Right ventricle myocardium superior (tissue), 1 donor: ENCODE data around the gene SIK3. TPM values are rescaled to one million over a fixed set of nuclear protein-coding genes. Genes with fewer than 3 reads are reported as not detected.

Source experiments
- ATAC-seq: fragments of 200-7000 bp; cut with Tn5 transposase; one replicate; pipeline ENCODE4 v1.9.1; 2020; ENCODE audit warnings: mild to moderate bottlenecking; ENCODE audit not compliant: poor library complexity
- DNase-seq: peaks from one replicate; pipeline ENCODE4 v3.0.0-alpha.2; 2020
- intact Hi-C: fragments of 100-400 bp; cut with DNase I; formaldehyde crosslinking; loops from one replicate; pipeline ENCODE4 v1.11.2; 2022
- total RNA-seq: library from RNA; stranded (reverse); fragmentation: NEBNext Ultra II Directional; extraction: Animal tissue kit (Norgen Biotek cat#: 25700); gene quantifications from one replicate; pipeline ENCODE4 v1.2.1, GENCODE V29; 2021
- donor health status: DM: no; HTN: yes; CAD: no; lungs with severe emphysema.

Gene SIK3
- total RNA-seq, 1 donor from 2014 or later, result 30.6 TPM

DNA sequence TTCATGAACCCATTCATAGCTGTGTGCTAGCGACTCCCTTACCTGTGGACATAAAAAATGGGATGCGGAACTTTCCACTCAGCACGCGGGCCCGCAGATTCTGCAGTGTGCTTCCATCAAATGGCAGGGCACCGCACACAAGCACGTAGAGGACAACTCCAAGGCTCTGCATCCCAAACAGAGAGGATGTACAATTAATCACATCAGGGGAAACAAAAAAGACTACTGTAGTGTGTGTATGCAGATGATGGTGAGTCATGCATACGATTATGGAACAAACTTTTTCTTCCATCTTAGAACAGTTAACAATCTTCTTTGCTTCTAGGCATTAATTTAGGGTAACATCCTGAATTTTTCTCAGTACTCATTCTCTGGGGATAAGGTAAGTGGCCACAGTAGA, 202.0 kb downstream of the SIK3 start:
- ATAC-seq (no peak), DNase-seq (no peak)
- intact Hi-C loops, result loop anchor here (10.0 kb wide), 1 partner anchor 49 kb away; no protein-coding TSS in a partner anchor

GRCh38 chr11:116895048-116895757, 203.0 kb downstream of the SIK3 start:
- ATAC-seq (peak; percentile 36), DNase-seq (peak; percentile 44)
- intact Hi-C loops, result loop anchor here (10.0 kb wide), 1 partner anchor 50 kb away; no protein-coding TSS in a partner anchor

DNA sequence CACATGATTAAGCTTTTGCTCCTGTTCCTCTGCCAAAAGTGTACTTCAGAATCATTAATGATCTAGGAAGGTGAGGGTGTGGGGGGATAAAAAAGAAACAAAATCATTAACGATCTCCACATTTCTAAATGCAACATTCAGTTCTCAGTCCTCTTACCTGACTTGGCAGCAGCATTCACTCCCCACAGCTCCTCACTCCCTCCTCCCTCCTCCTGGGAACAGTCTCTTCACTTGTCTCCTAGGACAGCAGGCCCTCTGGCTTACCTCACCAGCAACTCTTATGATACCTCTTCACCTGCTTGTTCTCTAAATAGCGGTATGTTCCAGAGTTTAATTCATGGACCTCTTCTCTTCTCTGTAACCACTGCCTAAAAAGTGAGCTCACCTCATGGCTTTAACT, 204.3 kb downstream of the SIK3 start:
- intact Hi-C loops, result loop anchor here (10.0 kb wide), 1 partner anchor 51 kb away; no protein-coding TSS in a partner anchor
- DNase-seq, result no peak
- no peak for ATAC-seq

GRCh38 chr11:116893437-116893836, 204.8 kb downstream of the SIK3 start:
- intact Hi-C loops, result loop anchor here (10.0 kb wide), 1 partner anchor 51 kb away; no protein-coding TSS in a partner anchor
- no peak for ATAC-seq
- no peak for DNase-seq

- DNase-seq (no peak), ATAC-seq (no peak)
- intact Hi-C loops, result loop anchor here (10.0 kb wide), 1 partner anchor 52 kb away; no protein-coding TSS in a partner anchor
These were observed 205.9 kb downstream of the SIK3 start for GRCh38 chr11:116892374-116892773.

DNA sequence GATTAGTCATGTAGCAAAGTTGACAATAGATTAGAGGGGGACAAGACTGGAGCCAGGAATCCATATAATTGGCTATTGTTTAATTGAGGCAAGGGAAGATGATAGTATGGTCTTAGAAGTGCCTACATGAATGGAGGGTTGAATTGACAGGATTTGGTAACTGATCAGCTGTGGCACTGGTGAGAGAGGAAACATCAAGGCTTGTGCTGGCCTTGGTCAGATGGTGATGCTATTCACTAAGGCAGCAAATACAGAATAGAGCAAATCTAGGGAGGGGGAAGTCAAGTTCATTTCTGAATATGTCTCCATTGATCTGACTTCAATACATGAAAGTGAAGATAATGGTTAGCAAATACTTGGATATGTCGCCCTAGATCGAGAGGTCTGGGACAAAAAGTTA, 206.5 kb downstream of the SIK3 start:
- DNase-seq (no peak), ATAC-seq (no peak)
- intact Hi-C loops, result loop anchor here (10.0 kb wide), 1 partner anchor 53 kb away; no protein-coding TSS in a partner anchor

DNA sequence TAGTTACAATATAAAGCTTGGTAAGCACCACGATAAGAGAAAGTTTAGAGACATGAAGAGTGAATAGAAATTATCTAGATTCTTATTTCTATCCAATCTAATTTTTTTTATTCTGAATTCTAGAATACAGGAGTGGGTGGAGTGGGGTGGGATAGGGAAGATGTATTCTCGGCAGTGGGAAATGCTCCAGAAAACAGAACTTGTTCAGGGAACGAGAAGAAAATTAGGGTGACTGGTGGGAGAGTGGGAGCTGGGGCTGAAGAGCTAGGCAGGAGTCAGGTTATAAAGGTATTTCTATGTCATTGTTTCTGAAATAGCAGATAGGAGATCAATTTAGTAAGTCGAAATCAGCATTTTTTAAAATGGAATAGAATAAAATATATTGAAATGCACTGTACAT, 207.6 kb downstream of the SIK3 start:
- ATAC-seq, result no peak
- DNase-seq, result no peak
- intact Hi-C loops, result loop anchor here (10.0 kb wide), 1 partner anchor 54 kb away; no protein-coding TSS in a partner anchor

DNA sequence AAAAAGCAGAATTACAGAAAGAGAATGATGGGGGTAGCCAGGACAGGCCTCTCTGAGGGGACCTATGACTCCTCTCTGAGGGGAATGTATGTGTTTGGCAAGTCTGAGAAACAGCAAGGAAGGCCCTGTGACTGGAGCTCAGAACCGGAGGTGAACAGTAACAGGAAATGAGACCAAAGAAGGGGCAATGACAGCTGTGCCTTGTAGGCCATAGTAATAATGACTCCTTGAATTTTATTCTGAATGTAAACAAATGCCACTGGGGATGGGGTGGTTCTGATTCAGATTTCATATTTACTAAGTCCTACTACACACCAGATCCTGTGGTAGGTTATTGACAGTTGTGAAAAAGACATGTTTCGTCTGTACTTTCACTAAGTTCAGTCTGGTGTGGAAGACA, 208.0 kb downstream of the SIK3 start:
- DNase-seq, result no peak
- intact Hi-C loops, result loop anchor here (10.0 kb wide), 1 partner anchor 55 kb away; no protein-coding TSS in a partner anchor
- no peak for ATAC-seq

DNA sequence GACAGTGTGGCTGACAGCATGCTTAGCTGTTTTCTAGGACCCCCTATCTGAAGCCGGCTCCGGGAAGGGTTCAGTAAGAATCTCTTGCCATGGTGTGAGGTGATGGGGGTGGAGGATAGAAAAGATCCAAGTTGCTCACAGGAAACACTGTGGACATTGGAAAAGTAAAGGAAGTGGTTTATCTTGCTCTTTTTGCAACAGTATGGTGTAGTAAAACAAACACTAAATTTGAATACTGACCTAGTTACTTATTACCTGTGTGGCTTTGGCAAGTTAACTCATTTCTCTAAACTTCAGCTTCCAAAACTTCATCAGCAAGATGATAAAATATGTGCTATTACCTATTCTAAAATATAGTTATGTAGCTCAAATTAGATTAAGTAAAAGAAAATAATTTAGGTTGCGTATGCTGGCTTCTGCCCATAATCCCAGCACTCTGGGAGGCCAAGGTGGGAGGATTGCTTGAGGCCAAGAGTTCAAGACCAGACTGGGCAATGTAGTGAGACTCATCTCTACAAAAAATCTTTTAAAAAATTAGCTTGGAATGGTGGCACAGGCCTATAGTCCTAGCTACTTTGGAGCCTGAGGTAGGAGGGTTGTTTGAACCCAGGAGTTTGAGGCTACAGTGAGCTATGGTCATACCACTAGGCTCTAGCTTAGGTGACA, 209.2 kb downstream of the SIK3 start:
- DNase-seq (no peak), ATAC-seq (no peak)
- intact Hi-C loops, result no loop called here

- DNase-seq (no peak), ATAC-seq (peak; percentile 53)
- intact Hi-C loops, result no loop called here
These were observed 210.2 kb downstream of the SIK3 start for GRCh38 chr11:116888024-116888423.

DNA sequence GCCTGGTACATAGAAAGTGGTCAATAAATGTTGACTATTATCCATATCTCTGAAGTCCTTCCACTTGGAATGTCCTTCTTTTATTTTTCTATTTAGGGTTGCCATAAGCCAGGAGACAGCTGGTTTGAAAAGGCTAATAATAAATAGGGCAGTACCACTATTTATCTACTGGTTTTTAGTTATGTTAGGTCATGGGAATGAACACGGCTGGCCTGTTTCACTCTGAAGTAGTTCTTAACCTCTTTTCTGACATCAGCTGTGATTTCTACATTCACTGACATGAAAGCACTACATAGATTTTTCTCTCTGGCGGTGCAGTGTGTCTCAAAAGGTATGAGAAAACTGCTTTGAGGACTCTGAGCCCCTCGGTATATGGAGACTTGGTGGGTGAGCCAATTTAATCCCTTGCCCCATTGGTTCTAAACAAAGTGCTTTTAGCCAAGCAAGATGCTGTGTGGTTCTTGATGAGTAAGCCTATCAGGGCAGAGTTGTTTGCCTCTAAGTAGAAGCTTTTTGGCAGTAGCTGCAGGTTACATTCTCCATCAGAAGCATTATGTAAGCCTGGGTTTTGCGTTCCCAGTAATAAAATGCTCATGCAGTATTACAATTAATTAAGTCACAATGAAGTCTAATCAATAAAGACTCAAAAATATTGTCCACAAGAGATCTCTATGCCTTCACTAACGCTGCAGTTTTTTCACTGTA, 212.1 kb downstream of the SIK3 start:
- ATAC-seq (peak; percentile 88), DNase-seq (no peak)
- intact Hi-C loops, result no loop called here

DNA sequence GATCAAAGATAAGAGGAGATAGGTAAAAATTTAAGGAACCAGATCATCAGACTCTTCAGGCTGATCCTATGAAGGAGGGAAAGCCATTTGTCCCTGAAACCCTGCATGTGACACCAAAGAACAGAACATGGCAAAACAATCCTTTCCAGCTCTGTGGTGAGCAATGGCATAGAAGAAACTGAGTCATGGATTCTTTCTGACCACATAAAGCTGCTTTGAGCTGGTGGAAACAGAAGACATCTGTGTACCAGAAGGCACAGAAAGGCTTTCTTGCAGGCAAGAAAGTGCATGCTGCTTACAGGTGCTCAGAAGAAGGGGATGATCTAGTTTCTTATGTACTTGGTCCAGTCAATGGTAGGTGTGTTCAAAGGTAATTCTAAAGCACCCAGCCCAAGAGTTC, 215.8 kb downstream of the SIK3 start:
- intact Hi-C loops, result no loop called here
- ATAC-seq (no peak), DNase-seq (no peak)

DNA sequence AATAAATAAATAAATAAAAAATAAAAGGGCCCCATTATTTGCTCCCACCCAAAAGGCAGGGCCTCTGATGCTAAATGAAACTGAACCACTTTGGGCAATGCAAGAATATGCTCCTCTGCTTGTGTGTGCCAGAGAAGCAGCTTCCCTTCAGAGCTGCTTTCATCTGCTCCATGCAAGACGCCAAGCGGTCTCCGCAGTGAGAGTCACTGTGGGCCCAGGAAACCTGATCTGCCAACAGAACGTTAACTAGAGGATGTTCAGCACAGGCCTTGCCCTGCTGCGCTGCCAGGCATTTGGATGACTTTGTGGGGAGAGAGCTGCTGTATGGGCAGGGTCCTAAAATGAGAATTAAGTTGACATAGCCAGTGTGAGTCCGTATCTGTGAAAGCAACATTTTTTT, 217.1 kb downstream of the SIK3 start:
- no peak for DNase-seq
- intact Hi-C loops, result no loop called here
- ATAC-seq, result no peak

DNA sequence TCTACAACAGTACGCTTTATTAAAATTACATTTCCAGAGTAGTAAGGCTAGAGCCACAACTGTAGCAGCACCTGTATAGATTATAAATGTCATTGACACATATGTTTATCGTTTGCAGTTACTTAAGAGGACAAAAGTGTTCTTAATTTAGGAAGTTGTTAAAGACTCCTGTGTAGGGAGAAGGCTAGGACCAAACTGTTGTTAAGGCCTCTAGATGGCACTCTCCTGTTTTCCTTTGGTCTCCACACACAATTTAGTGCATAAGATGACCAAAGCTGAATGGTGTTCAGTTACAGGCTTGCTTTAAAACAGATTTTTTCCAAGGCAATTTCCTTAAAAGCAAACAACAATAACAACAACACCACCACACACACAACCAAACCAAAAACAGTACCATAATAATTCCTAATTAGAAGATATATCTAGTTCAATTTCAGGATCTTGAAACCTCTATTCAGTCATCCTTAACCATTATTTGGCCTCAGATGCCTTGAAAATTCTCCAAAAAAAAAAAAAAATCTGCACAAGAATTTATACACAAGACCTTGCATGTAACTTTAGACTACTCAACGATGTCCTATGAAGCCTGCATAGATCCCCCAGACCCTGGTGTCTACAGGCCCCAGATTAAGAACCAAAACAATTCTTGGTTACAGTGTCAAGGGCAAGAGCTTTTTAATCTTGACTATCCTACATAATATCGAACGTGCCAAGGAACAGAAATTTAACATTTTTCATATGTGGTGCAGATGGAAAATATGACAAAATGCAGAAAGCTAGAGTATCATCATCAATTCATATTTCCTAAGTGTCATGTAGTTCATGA, 218.2 kb downstream of the SIK3 start:
- peak; percentile 87 for ATAC-seq
- DNase-seq, result no peak
- intact Hi-C loops, result loop anchor here (5.0 kb wide), 1 partner anchor 227 kb away; no protein-coding TSS in a partner anchor

DNA sequence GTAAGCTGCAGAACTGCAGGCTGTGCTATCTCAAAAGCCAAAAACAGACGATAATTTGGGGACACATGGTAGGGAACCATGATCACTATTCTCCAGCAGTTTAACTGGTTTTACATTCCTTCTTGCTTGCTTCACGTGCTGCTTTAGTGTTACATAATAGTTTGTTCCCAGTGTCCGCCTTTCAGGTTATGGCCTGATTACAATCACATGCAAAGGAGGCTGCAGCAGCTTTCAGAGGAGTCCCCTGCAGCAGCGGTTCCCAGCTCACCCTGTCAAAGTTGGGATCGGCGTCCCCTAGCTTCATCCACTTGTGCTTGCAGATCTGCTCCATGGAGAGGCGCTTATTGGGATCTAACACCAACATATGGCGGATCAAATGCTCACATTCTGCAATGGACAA, 221.6 kb downstream of the SIK3 start:
- ATAC-seq (no peak), DNase-seq (no peak)
- intact Hi-C loops, result loop anchor here (5.0 kb wide), 1 partner anchor 231 kb away; no protein-coding TSS in a partner anchor

DNA sequence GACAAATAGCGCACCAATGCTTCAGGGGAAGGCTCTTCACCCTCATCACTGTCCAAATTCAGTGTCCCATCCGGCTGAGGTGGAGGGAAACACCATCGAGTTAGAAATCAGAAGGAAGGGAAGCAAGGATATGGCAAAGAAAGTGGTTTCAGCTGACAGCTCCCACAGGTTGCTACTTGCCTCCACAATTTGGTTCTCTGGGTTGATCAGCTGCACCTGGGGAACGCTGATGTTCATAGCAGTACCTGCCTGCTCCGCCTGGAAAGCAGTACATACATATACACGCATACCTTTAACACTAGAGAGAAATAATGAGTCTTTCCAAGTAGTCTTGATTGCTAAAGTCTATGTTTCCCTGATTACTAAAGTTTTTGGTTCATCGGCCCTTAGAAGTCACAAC, 223.0 kb downstream of the SIK3 start:
- ATAC-seq (no peak), DNase-seq (no peak)
- intact Hi-C loops, result loop anchor here (5.0 kb wide), 1 partner anchor 232 kb away; no protein-coding TSS in a partner anchor

- DNase-seq (no peak), ATAC-seq (peak; percentile 51)
- intact Hi-C loops, result no loop called here
These were observed 224.0 kb downstream of the SIK3 start for GRCh38 chr11:116874251-116874650.

DNA sequence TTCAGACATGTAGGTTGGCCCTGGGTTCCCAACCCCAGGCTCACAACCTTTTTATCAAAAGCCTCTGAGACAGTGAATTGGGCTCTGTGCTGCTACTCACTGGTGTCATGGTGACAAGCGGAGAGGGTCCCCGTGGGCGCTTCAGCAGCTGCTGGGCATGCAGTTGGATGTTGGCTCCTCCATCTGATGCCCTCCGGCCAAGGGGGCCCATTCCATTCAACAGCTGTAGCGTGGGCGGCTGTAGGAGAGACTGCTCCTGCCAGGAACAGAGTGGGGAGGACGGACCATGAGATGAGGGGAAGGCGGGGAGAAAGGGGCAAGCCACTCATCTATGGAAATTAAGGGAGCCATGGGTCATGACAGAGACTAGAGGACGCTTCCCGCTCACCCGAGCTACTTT, 224.8 kb downstream of the SIK3 start:
- no peak for ATAC-seq
- intact Hi-C loops, result no loop called here
- no peak for DNase-seq
